Thyroid gland (tissue), 4 donors: Measurements from ENCODE around the gene TIMM8B.

Experiments used
- CTCF ChIP-seq, 6 experiments: fragments of 200-600 bp in 3 of 6; fragments of 450-650 bp in 3 of 6; sonication (generic) in 3 of 6; IDR thresholded peaks; one replicate each; pipeline ENCODE4 v1.5.1; 2016 to 2019; ENCODE audit warnings: antibody characterized with exemption in 6 of 6, mild to moderate bottlenecking in 2 of 6, inconsistent platforms in 1 of 6, moderate library complexity in 1 of 6
- POLR2A ChIP-seq, 2 donors: fragments of 450-650 bp; IDR thresholded peaks; one replicate each; pipeline ENCODE4 v1.6.1; 2017; ENCODE audit warnings: antibody characterized with exemption in 2 of 2, mild to moderate bottlenecking in 2 of 2, moderate library complexity in 1 of 2

DNA sequence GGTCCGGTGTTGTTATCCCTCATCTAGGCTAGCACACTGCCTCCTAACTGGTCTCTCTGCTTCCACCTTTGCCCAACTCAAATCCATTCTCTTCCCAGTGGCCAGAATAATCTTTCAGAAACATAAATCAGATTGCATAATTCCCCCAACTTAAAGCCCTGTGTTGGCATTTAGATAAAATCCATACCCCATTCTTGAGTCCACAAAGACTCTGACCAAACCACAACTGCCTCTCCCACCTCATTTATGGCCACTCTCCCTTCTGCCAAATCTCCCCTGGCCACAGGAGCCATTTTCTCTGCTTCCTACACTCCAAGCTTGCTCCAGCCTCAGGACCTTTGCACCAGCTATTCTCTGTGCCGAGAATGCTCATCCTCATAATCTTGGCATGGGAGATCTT is 40.5 kb upstream of the TIMM8B start:
- no peak for TF ChIP-seq POLR2A (IDR thresholded peaks at IDR 0.05)
- TF ChIP-seq CTCF (IDR thresholded peaks at IDR 0.05): no peak
